Bronchial epithelial cell (primary cell): Measurements from ENCODE around the gene FANCC. TPM values are rescaled to one million over a fixed set of nuclear protein-coding genes. Genes with fewer than 3 reads are reported as not detected.
"Not testable (repeated sequence)": the region's sequence is repeated elsewhere in the genome, so short reads cannot be mapped to it uniquely, and the experiment has no call there.

Experiments
- DNase-seq: peaks from one replicate; pipeline ENCODE4 v3.0.0-alpha.2; 2010; ENCODE audit warnings: low read depth
- FAIRE-seq: peaks from 2 replicates; lab custom pipeline; 2011; peaks lifted over from hg19 to GRCh38; lab: Jason Lieb, UNC
- H3K27me3 ChIP-seq: 2 replicates; pipeline ENCODE4 v1.5.1; 2011; ENCODE audit warnings: low read length; ENCODE audit not compliant: control insufficient read depth, insufficient read depth
- H3K36me3 ChIP-seq: 2 replicates; pipeline ENCODE4 v1.5.1; 2011; ENCODE audit warnings: low read length; ENCODE audit not compliant: control insufficient read depth, insufficient read depth
- H3K4me3 ChIP-seq: 2 replicates; pipeline ENCODE4 v1.5.1; 2011; ENCODE audit warnings: mild to moderate bottlenecking, low read depth, low read length, control low read depth
- total RNA-seq: library from RNA; depleted of rRNA; stranded (reverse); fragments of >200 nt; gene quantifications from 2 replicates; pipeline ENCODE4 v1.2.1, GENCODE V29; 2014
- TF ChIP-seq, protein P1 (sequence below): IDR thresholded peaks from 2 replicates; pipeline ENCODE4 v1.5.1; 2011; ENCODE audit warnings: mild to moderate bottlenecking, moderate library complexity, low read length, control low read depth, inconsistent platforms; ENCODE audit not compliant: insufficient read depth, severe bottlenecking

The FANCC gene
- total RNA-seq, 1 donor from 2014 or later: 3.4 TPM

DNA sequence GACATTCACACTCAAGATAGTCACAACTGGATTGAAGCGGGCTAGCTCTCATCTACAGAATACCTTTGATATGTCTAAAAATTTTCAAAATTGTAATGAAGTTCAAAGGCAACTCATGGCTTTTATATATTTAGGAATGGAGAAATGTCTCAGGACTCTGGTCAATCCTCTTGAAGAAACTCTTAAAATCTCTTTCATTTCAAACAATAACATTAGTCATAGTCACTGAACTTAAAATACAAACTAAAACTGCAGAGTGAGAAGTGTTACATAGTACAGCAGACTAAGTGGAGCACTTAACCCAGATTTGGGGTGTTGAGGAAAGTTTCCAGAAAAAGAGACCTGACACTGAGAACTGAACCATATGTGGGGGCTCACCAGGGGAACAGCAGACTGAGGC, 20.7 kb downstream of the FANCC start:
- no peak for FAIRE-seq
- DNase-seq: no peak
- TF ChIP-seq, protein P1, sequence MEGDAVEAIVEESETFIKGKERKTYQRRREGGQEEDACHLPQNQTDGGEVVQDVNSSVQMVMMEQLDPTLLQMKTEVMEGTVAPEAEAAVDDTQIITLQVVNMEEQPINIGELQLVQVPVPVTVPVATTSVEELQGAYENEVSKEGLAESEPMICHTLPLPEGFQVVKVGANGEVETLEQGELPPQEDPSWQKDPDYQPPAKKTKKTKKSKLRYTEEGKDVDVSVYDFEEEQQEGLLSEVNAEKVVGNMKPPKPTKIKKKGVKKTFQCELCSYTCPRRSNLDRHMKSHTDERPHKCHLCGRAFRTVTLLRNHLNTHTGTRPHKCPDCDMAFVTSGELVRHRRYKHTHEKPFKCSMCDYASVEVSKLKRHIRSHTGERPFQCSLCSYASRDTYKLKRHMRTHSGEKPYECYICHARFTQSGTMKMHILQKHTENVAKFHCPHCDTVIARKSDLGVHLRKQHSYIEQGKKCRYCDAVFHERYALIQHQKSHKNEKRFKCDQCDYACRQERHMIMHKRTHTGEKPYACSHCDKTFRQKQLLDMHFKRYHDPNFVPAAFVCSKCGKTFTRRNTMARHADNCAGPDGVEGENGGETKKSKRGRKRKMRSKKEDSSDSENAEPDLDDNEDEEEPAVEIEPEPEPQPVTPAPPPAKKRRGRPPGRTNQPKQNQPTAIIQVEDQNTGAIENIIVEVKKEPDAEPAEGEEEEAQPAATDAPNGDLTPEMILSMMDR: no peak
- no peaks in the 10 kb centered on the region for H3K27me3 ChIP-seq
- no peaks in the 10 kb centered on the region for H3K36me3 ChIP-seq
- no peak overlapping the region for H3K4me3 ChIP-seq

DNA sequence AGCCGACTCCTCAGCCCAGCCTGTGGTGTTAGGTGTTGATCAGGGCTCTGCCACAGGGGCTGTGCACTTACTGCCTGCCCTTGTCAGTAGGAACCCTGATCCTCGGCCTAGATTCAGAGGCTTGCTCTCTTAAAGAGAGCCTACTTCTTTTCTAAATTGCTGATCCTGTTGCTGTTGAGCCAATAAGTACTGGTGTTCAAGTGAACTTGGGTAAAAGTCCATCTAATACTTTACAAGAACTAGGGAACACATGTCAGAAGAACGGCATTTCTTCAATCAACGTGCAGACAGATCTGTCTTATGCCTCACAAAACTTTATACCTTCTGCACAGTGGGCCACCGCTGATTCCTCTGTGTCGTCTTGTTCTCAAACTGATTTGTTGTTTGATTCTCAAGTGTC, 24.2 kb downstream of the FANCC start:
- DNase-seq, H3K4me3 ChIP-seq, H3K27me3 ChIP-seq, H3K36me3 ChIP-seq, FAIRE-seq: not testable (repeated sequence)

DNA sequence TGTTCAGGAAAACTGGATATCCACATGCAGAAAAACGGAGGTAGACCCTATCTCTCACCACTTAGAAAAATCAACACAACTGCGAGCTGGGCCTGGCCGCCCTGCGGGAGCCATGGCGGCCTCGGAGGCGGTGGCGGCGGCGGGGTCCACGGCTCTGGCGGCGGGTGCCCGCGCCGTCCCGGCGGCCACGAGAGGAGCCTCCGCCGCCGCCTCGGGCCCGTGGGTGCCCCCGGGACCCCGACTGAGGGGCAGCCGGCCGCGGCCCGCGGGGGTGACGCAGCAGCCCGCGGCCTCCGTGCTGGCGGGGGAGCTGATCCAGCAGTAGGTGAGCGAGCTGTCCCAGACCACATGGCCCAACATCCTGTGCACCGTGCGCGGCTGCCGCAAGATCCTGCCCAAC, 25.3 kb downstream of the FANCC start:
- Histone ChIP-seq H3K36me3 (no peaks in the 10 kb centered on the region), H3K4me3 (no peak overlapping the region), H3K27me3 (no peaks in the 10 kb centered on the region)
- DNase-seq (no peak), FAIRE-seq (no peak)
- TF ChIP-seq, protein P1: no peak

DNA sequence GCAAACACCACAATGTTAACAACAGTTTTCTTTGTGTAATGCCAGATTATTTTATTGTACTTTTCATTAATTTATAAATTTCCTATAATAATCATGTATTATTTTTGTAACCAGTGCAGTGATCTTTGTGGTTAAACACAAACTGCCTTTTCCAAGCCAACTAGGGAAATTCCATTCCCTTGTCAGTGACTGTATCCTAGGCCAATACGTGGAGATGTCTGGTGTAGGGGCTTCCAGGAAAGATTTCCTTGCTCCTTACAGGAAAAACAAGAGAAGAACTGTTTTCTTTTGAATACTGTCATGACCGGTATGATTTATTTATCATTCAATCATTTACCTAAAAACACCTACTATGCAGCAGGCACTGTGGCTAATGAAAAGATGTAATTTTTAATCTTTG, 31.4 kb downstream of the FANCC start:
- Histone ChIP-seq H3K36me3 (no peaks in the 10 kb centered on the region), H3K4me3 (no peak overlapping the region), H3K27me3 (no peaks in the 10 kb centered on the region)
- FAIRE-seq: no peak
- DNase-seq: no peak
- TF ChIP-seq, protein P1: no peak

DNA sequence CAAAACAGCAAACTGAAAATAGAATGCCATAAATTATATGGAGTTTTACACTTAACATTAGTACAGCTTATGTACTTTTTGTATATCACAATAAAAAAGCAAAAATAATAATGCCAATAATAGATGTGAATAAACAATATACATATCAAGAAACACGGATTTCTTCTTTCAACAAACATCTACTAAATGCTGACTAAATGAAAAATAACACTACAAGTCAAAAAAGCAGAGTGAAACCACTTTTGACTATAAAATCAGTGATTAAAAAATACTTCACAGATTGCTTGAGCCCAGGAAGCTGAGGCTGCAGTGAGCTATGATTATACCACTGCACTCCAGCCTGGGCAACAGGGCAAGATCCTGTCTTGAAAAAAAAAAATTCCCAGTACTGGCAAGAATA, 32.2 kb downstream of the FANCC start:
- no peak for FAIRE-seq
- H3K27me3 ChIP-seq: no peaks in the 10 kb centered on the region
- H3K36me3 ChIP-seq: no peaks in the 10 kb centered on the region
- DNase-seq: no peak
- no peak overlapping the region for H3K4me3 ChIP-seq
- TF ChIP-seq, protein P1: no peak

DNA sequence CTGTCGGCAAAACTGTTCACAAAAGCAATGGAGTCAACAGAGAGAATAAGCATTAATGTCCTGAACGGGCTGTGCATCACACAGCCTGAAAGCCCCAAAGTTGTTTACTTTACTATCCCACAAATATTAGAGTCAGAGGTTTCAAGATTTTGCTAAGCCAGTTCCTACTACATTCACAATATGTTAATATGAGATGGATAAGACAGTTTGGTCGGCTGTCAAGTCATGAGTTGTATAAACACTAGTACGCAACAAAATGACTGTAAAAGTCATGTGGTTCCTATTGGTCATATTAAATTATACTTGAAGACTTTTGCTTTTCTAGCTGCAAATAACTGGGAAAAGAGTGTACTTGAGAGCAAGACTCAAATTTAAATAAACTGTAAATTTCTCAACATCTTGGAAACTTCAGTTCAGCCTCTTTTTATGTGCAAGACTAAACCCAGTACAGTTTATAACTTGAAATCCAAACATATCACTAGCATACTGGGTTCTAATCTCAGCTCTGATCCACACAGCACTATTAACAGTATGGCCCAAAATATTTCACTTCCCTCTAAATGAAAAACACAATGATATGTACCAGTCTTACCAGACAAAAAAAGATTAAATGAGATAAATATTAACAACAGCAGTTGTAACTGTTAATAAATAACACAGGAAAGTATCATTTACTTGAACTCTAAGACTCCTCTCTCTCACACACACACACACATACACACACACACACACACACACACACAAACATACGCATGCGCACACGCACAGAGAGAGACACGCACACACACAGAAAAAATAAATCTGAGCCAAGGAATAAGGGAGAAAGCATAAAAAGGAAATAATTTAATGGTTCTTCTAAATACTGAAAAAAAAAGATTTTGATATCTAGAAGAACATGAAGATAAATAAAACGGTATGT, 33.1 kb downstream of the FANCC start:
- H3K27me3 ChIP-seq: no peaks in the 10 kb centered on the region
- no peak for FAIRE-seq
- TF ChIP-seq, protein P1: no peak
- no peak overlapping the region for H3K4me3 ChIP-seq
- DNase-seq: no peak
- no peaks in the 10 kb centered on the region for H3K36me3 ChIP-seq
